HG03025 (cell line): ENCODE results near the gene TRIP13.
"Not testable (repeated sequence)": the region's sequence is repeated elsewhere in the genome, so short reads cannot be mapped to it uniquely, and the experiment has no call there.

Source experiments
- ATAC-seq: cut with Tn5 transposase; IDR thresholded peaks from one replicate; pipeline ENCODE4 v1.9.1; 2021; ENCODE audit warnings: mild to moderate bottlenecking, moderate library complexity; ENCODE audit not compliant: unreplicated experiment, low FRiP score

Gene TRIP13

GRCh38 chr5:916441-917293 is 24.0 kb downstream of the TRIP13 start:
- ATAC-seq: no peak

GRCh38 chr5:918717-919116 is 26.0 kb downstream of the TRIP13 start:
- not testable (repeated sequence) for ATAC-seq

- ATAC-seq: no peak
These were observed 26.8 kb downstream of the TRIP13 start for GRCh38 chr5:919356-920000.

- ATAC-seq: no peak
These were observed 27.6 kb downstream of the TRIP13 start for GRCh38 chr5:920321-920720.

GRCh38 chr5:921456-922435 is 29.1 kb downstream of the TRIP13 start:
- no peak for ATAC-seq

- peak; percentile 7 for ATAC-seq
These were observed 30.0 kb downstream of the TRIP13 start for GRCh38 chr5:922436-923280.

- peak; percentile 74 for ATAC-seq
These were observed 30.7 kb downstream of the TRIP13 start for GRCh38 chr5:923281-923873.

GRCh38 chr5:926417-927171 is 33.9 kb downstream of the TRIP13 start:
- no peak for ATAC-seq

GRCh38 chr5:927172-928015 is 34.7 kb downstream of the TRIP13 start:
- ATAC-seq: no peak

GRCh38 chr5:929182-929581 is 36.5 kb downstream of the TRIP13 start:
- ATAC-seq: not testable (repeated sequence)

GRCh38 chr5:929596-929995 is 36.9 kb downstream of the TRIP13 start:
- no peak for ATAC-seq

GRCh38 chr5:930866-931265 is 38.2 kb downstream of the TRIP13 start:
- no peak for ATAC-seq

GRCh38 chr5:931570-932145 is 39.0 kb downstream of the TRIP13 start:
- ATAC-seq: no peak

- no peak for ATAC-seq
These were observed 39.5 kb downstream of the TRIP13 start for GRCh38 chr5:932151-932627.

GRCh38 chr5:932628-933250 is 40.1 kb downstream of the TRIP13 start:
- ATAC-seq: no peak

- ATAC-seq: no peak
These were observed 40.7 kb downstream of the TRIP13 start for GRCh38 chr5:933251-933861.
